HepG2 (cell line): ENCODE results near the gene SLC25A17. TPM values are rescaled to one million over a fixed set of nuclear protein-coding genes. Genes with fewer than 3 reads are reported as not detected.
A peak's percentile ranks its signal among the peaks of the same experiment; 100 is the strongest.

Experiments
- CTCF ChIP-seq: sonication (generic); formaldehyde crosslinking; IDR thresholded peaks from 2 replicates; pipeline ENCODE4 v1.5.0; 2020; ENCODE audit warnings: mild to moderate bottlenecking, missing genetic modification reagents, moderate library complexity
- EP300 ChIP-seq, 3 experiments: sonication (generic) in 1 of 3; formaldehyde crosslinking in 1 of 3; IDR thresholded peaks; 2 replicates each; pipeline versions ENCODE4 v1.5.1 to v1.6.1; 2011 to 2020; ENCODE audit warnings: low read depth in 2 of 3, low read length in 2 of 3, borderline replicate concordance in 1 of 3, improper control_type of control experiment in 1 of 3, mild to moderate bottlenecking in 1 of 3, missing genetic modification reagents in 1 of 3, moderate library complexity in 1 of 3
- MTF2 ChIP-seq: sonication (generic); formaldehyde crosslinking; IDR thresholded peaks from 2 replicates; pipeline ENCODE4 v1.5.0; 2020; ENCODE audit warnings: missing genetic modification reagents, borderline replicate concordance
- PRDM4 ChIP-seq: sonication (generic); formaldehyde crosslinking; IDR thresholded peaks from 2 replicates; pipeline ENCODE4 v1.9.0; 2021; ENCODE audit warnings: missing genetic modification reagents, borderline replicate concordance
- REST ChIP-seq, 2 experiments: IDR thresholded peaks; 2 replicates each; pipeline ENCODE4 v1.6.1; 2011 to 2012; ENCODE audit warnings: low read length in 2 of 2, borderline replicate concordance in 1 of 2, low read depth in 1 of 2, mild to moderate bottlenecking in 1 of 2, moderate library complexity in 1 of 2
- SIN3B ChIP-seq: fragments of 150-350 bp; IDR thresholded peaks from 2 replicates; pipeline ENCODE4 v1.6.1; 2014; ENCODE audit warnings: low read length
- SRSF1 ChIP-seq: fragments of 200-400 bp; formaldehyde crosslinking; optimal IDR thresholded peaks from 2 replicates; pipeline ENCODE3; 2017; ENCODE audit warnings: mild to moderate bottlenecking, low read depth, low read length, moderate library complexity
- TP53 ChIP-seq: sonication (generic); formaldehyde crosslinking; conservative IDR thresholded peaks from 2 replicates; pipeline ENCODE4 v1.4.0; 2020; ENCODE audit warnings: missing genetic modification reagents
- ZBED4 ChIP-seq: sonication (generic); formaldehyde crosslinking; IDR thresholded peaks from 2 replicates; pipeline ENCODE4 v1.4.0; 2020; ENCODE audit warnings: missing genetic modification reagents, borderline replicate concordance
- ZBTB21 ChIP-seq: sonication (generic); formaldehyde crosslinking; IDR thresholded peaks from 2 replicates; pipeline ENCODE4 v1.4.0; 2020; ENCODE audit warnings: missing genetic modification reagents
- ZNF275 ChIP-seq: sonication (generic); formaldehyde crosslinking; IDR thresholded peaks from 2 replicates; pipeline ENCODE4 v1.8.0; 2022; ENCODE audit warnings: missing genetic modification reagents, mild to moderate bottlenecking, inconsistent platforms, borderline replicate concordance
- ZNF605 ChIP-seq: sonication (generic); formaldehyde crosslinking; IDR thresholded peaks from 2 replicates; pipeline ENCODE4 v1.8.0; 2022; ENCODE audit warnings: mild to moderate bottlenecking, missing genetic modification reagents
- ZNF674 ChIP-seq: sonication (generic); formaldehyde crosslinking; IDR thresholded peaks from 2 replicates; pipeline ENCODE4 v1.5.0; 2020; ENCODE audit warnings: low read depth, mild to moderate bottlenecking, missing genetic modification reagents
- polyA plus RNA-seq, 8 experiments: library from polyadenylated mRNA; depleted of rRNA in 3 of 8; stranded (reverse) in 7 of 8; unstranded in 1 of 8; fragments of >200 nt; fragmentation: Illumina TruSeq in 4 of 8; extraction: Trizol in 4 of 8; gene quantifications; 2 replicates each; pipeline versions ENCODE4 v1.2.1 to v1.2.3, GENCODE V29; 2011 to 2016; ENCODE audit warnings: low read depth in 4 of 8, missing spikeins in 1 of 8, mixed read lengths in 1 of 8; ENCODE audit not compliant: insufficient read depth in 1 of 8
- total RNA-seq, 5 experiments: library from RNA; depleted of rRNA; stranded (reverse); fragments of >200 nt; fragmentation: Illumina TruSeq; extraction: Trizol; gene quantifications; 2 replicates each; pipeline ENCODE4 v1.2.3, GENCODE V29; 2016; ENCODE audit warnings: low read depth in 1 of 5

Gene SLC25A17
- total and polyA plus RNA-seq, 2 of the 13 experiments (the other 11 are each of a cell fraction or from before 2014, with no cell fraction given), result 15.7 to 27.9 TPM

DNA sequence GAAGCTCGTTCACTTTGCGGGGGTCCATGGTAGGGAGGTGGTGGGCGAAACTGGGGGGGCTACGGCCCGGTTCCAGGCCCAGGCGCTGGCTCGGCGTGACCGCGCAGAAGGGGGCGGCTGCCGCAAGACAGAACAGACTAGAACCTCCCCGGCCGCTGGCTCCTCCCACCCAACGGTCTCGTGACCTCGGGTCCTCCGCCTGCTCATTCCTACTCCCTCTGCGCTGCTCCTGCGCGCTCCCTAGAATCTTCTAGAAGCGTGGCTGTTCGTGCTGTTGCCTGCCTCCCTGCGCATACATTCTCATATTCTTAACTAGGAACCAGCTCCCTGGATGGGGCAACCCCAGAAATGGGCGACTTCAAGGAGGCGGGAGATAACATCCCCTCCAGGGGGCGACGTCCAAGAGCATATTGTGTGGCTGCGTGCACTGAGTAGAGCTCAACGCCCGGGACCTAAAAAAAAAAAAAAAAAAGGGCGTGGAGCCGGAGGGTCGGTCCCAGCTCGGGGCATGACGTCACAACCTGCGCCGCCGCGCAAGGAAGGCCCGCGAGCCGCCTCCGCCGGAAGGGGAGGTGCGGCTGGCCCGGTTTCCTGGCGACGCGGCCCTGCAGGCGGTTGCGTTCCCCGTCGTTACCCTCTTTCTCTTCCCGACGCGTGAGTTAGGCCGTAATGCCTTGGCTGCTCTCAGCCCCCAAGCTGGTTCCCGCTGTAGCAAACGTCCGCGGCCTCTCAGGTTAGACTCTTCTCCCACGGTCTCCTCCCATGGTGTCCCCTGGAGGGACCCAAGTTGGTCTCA lies 37.6 kb upstream of the SLC25A17 start, which contains the start of the genes ST13 and XPNPEP3 (continued):
- TF ChIP-seq CTCF (CRISPR knock-in tag), result peak; percentile 50; the same call in 1 of the 2 replicates
- TF ChIP-seq ZBED4 (CRISPR knock-in tag), result peak; percentile 36; the same call in 1 of the 2 replicates
- TF ChIP-seq ZNF605 (CRISPR knock-in tag), result peak; percentile 63
- no peak for TF ChIP-seq PRDM4 (CRISPR knock-in tag)
- no peak for TF ChIP-seq TP53
- 0 out of 2 replicates have a peak, but pooled peaks have one; percentile 35 for TF ChIP-seq ZNF674
- peak; percentile 64; the same call in 1 of the 2 replicates for TF ChIP-seq SIN3B
- no peak for TF ChIP-seq ZNF275 (CRISPR knock-in tag)
- peak in 1 of 2 experiments; percentile 77; a peak in 3 of 4 replicates for TF ChIP-seq EP300 (IDR thresholded peaks at IDR 0.05; ENCODE audit: low read depth in 2 of 2, low read length in 2 of 2)
- TF ChIP-seq EP300 (CRISPR knock-in tag; IDR thresholded peaks at IDR 0.05; ENCODE audit: borderline replicate concordance), result no peak
- TF ChIP-seq REST (IDR thresholded peaks at IDR 0.05; ENCODE audit: borderline replicate concordance in 1 of 2, low read depth in 1 of 2, low read length in 2 of 2), result no peak
- no peak for TF ChIP-seq MTF2 (CRISPR knock-in tag)
- TF ChIP-seq SRSF1, result peak; percentile 84
- peak; percentile 92 for TF ChIP-seq ZBTB21 (CRISPR knock-in tag)
